A549 (cell line): ENCODE data around the gene BEST2.

ENCODE experiments used
- EP300 ChIP-seq, 2 experiments: fragments of >200 bp; sonication (Bioruptor Twin); formaldehyde crosslinking; IDR thresholded peaks; 2 replicates in 1 of 2; 3 replicates in 1 of 2; pipeline ENCODE4 v1.6.1; 2016 to 2017
- HDAC2 ChIP-seq: fragments of 200-600 bp; sonication (generic); IDR thresholded peaks from 2 replicates; pipeline ENCODE4 v1.6.1; 2016
- MYC ChIP-seq: IDR thresholded peaks from 2 replicates; pipeline ENCODE4 v1.6.1; 2012; ENCODE audit warnings: mild to moderate bottlenecking, inconsistent platforms, low read length, improper control_type of control experiment, borderline replicate concordance
- SREBF2 ChIP-seq: fragments of 450-650 bp; IDR thresholded peaks from 2 replicates; pipeline ENCODE4 v1.6.1; 2014; ENCODE audit warnings: mild to moderate bottlenecking, moderate library complexity
- TF ChIP-seq, protein P1 (sequence below): fragments of 200-600 bp; sonication (generic); IDR thresholded peaks from 2 replicates; pipeline ENCODE4 v1.6.1; 2016; ENCODE audit warnings: antibody characterized with exemption, mild to moderate bottlenecking, moderate library complexity
- TF ChIP-seq, protein P2 (sequence below): fragments of 450-650 bp; IDR thresholded peaks from 2 replicates; pipeline ENCODE4 v1.6.1; 2014; ENCODE audit warnings: antibody characterized with exemption
- TF ChIP-seq, protein P3 (sequence below): IDR thresholded peaks from 2 replicates; pipeline ENCODE4 v1.6.1; 2012
- TF ChIP-seq, protein P4 (sequence below): fragments of >200 bp; sonication (Bioruptor Twin); formaldehyde crosslinking; IDR thresholded peaks from 3 replicates; pipeline ENCODE4 v1.5.1; 2016

DNA sequence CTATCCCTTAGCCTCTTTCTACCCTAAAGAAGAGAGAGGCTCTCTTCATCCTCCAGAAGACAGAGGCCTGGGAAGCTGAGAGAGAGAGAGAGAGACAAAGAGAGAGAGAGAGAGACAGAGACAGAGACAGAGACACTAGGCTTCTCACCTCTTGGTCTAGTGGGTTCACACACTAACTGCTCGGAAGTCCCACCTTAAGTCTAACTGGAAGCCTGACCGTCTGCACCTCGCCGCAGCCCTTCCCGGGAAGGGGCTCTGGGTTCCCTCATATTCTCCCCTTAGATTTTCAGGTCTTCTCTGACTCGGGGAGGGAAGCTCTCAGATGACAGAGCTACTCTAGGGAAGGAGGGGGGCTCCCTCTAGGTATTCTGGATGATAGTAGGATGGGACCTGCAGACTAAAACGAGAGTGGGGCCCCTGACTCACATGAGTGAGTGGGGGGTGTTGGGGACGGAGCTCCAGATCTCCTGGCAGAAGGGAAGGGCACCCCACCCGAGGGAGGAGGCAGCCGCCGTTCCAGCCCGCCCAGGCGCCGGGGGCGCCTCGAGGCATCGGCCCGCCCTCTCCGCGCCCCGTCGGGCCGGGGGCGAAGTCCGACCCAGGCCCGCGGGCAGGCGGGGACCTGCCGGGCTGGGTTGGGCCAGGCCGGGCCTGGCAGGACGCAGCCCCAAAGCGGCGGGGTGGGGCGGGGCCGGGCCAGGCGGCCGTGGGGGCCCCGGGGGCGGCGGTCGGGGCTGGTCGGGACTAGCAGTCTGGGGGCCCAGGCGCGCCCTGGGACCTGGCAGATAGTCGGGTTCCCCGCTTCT lies 37.7 kb downstream of the BEST2 start:
- TF ChIP-seq, protein P1, sequence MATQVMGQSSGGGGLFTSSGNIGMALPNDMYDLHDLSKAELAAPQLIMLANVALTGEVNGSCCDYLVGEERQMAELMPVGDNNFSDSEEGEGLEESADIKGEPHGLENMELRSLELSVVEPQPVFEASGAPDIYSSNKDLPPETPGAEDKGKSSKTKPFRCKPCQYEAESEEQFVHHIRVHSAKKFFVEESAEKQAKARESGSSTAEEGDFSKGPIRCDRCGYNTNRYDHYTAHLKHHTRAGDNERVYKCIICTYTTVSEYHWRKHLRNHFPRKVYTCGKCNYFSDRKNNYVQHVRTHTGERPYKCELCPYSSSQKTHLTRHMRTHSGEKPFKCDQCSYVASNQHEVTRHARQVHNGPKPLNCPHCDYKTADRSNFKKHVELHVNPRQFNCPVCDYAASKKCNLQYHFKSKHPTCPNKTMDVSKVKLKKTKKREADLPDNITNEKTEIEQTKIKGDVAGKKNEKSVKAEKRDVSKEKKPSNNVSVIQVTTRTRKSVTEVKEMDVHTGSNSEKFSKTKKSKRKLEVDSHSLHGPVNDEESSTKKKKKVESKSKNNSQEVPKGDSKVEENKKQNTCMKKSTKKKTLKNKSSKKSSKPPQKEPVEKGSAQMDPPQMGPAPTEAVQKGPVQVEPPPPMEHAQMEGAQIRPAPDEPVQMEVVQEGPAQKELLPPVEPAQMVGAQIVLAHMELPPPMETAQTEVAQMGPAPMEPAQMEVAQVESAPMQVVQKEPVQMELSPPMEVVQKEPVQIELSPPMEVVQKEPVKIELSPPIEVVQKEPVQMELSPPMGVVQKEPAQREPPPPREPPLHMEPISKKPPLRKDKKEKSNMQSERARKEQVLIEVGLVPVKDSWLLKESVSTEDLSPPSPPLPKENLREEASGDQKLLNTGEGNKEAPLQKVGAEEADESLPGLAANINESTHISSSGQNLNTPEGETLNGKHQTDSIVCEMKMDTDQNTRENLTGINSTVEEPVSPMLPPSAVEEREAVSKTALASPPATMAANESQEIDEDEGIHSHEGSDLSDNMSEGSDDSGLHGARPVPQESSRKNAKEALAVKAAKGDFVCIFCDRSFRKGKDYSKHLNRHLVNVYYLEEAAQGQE, result no peak
- TF ChIP-seq SREBF2 (no peak), EP300 (IDR thresholded peaks at IDR 0.05) (no peak), HDAC2 (0 out of 2 replicates have a peak, but pooled peaks have one; percentile 32), MYC (no peak)
- TF ChIP-seq, protein P2, sequence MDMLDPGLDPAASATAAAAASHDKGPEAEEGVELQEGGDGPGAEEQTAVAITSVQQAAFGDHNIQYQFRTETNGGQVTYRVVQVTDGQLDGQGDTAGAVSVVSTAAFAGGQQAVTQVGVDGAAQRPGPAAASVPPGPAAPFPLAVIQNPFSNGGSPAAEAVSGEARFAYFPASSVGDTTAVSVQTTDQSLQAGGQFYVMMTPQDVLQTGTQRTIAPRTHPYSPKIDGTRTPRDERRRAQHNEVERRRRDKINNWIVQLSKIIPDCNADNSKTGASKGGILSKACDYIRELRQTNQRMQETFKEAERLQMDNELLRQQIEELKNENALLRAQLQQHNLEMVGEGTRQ, result no peak
- TF ChIP-seq, protein P3, sequence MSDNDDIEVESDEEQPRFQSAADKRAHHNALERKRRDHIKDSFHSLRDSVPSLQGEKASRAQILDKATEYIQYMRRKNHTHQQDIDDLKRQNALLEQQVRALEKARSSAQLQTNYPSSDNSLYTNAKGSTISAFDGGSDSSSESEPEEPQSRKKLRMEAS, result no peak
- TF ChIP-seq, protein P4, sequence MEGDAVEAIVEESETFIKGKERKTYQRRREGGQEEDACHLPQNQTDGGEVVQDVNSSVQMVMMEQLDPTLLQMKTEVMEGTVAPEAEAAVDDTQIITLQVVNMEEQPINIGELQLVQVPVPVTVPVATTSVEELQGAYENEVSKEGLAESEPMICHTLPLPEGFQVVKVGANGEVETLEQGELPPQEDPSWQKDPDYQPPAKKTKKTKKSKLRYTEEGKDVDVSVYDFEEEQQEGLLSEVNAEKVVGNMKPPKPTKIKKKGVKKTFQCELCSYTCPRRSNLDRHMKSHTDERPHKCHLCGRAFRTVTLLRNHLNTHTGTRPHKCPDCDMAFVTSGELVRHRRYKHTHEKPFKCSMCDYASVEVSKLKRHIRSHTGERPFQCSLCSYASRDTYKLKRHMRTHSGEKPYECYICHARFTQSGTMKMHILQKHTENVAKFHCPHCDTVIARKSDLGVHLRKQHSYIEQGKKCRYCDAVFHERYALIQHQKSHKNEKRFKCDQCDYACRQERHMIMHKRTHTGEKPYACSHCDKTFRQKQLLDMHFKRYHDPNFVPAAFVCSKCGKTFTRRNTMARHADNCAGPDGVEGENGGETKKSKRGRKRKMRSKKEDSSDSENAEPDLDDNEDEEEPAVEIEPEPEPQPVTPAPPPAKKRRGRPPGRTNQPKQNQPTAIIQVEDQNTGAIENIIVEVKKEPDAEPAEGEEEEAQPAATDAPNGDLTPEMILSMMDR, result no peak
